HG03095 (cell line): Measurements from ENCODE around the gene GSTT2B.
"Not testable (repeated sequence)": the region's sequence is repeated elsewhere in the genome, so short reads cannot be mapped to it uniquely, and the experiment has no call there.

ENCODE experiments used
- ATAC-seq: cut with Tn5 transposase; IDR thresholded peaks from one replicate; pipeline ENCODE4 v1.9.1; 2021; ENCODE audit warnings: moderate library complexity; ENCODE audit not compliant: unreplicated experiment

The GSTT2B gene

GRCh38 chr22:23961084-23961771 lies at the start of gene GSTT2B:
GSTT2B (minus strand) TSS chr22:23961195; CDS start chr22:23961131, 64 bp downstream.
- ATAC-seq, result not testable (repeated sequence)

GRCh38 chr22:24010018-24010391 lies 49.0 kb upstream of the GSTT2B start:
- no peak for ATAC-seq

- ATAC-seq, result no peak
These were observed 48.4 kb upstream of the GSTT2B start for GRCh38 chr22:24009227-24010017.

- no peak for ATAC-seq
These were observed 47.6 kb upstream of the GSTT2B start for GRCh38 chr22:24008381-24009226.

GRCh38 chr22:24008022-24008283 lies 47.0 kb upstream of the GSTT2B start:
- no peak for ATAC-seq

GRCh38 chr22:24007253-24008021 lies 46.4 kb upstream of the GSTT2B start:
- ATAC-seq, result no peak

- no peak for ATAC-seq
These were observed 45.9 kb upstream of the GSTT2B start for GRCh38 chr22:24006914-24007214.

- no peak for ATAC-seq
These were observed 45.4 kb upstream of the GSTT2B start for GRCh38 chr22:24006207-24006913.

- ATAC-seq, result no peak
These were observed 44.2 kb upstream of the GSTT2B start, which contains the start of gene GSTT4 for GRCh38 chr22:24005201-24005600. GSTT4 (minus strand) TSS chr22:24005453; CDS start chr22:24005356, 97 bp downstream.

- ATAC-seq, result no peak
These were observed 42.9 kb upstream of the GSTT2B start for GRCh38 chr22:24003887-24004286.

- ATAC-seq, result no peak
These were observed 41.9 kb upstream of the GSTT2B start for GRCh38 chr22:24002851-24003250.

- no peak for ATAC-seq
These were observed 41.3 kb upstream of the GSTT2B start for GRCh38 chr22:24002272-24002671.

- no peak for ATAC-seq
These were observed 40.3 kb upstream of the GSTT2B start for GRCh38 chr22:24001314-24001713.

GRCh38 chr22:23999779-24000178 lies 38.8 kb upstream of the GSTT2B start:
- not testable (repeated sequence) for ATAC-seq

- no peak for ATAC-seq
These were observed 36.1 kb upstream of the GSTT2B start for GRCh38 chr22:23997092-23997491.

GRCh38 chr22:23993581-23994177 lies 32.7 kb upstream of the GSTT2B start:
- not testable (repeated sequence) for ATAC-seq

- not testable (repeated sequence) for ATAC-seq
These were observed 32.1 kb upstream of the GSTT2B start for GRCh38 chr22:23993080-23993479.

- not testable (repeated sequence) for ATAC-seq
These were observed 28.7 kb upstream of the GSTT2B start for GRCh38 chr22:23989583-23990244.

- ATAC-seq, result not testable (repeated sequence)
These were observed 25.7 kb upstream of the GSTT2B start for GRCh38 chr22:23986538-23987178.
